Measurements from ENCODE around the gene GSC. TPM values are rescaled to one million over a fixed set of nuclear protein-coding genes. Genes with fewer than 3 reads are reported as not detected.

The GSC gene
- total RNA-seq, 1 donor from 2014 or later, result not detected

DNA sequence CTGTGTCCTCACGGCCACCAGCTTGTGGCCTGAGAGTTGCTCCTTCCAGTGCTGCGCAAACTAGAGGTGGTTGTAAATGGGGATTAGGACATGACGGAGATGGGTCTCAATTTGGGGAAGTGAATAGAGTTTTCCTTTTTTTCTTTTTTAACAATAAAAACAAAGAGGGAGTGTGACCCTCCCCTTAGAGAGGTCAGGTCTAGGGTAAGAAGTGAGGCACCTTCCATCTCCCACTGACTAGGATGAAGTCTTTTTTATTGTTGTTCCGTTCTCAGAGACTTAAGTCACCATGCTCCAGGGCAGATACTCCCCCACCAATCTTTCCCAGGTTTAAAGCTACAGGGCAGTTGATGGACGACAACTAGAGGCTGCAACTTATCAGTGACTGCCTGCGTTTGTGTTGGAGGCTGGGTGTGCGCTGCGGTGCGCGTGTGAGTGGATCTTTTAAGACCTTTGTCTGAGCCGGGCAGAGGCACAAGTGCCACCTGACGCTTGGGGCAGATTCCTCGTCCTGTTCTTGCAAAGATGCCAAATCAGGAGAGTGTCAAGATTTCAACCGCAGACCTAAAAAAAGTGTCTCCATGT, 2.1 kb upstream of the GSC start:
- no peak for DNase-seq (ENCODE audit: low read depth)
- TF ChIP-seq, protein P1, sequence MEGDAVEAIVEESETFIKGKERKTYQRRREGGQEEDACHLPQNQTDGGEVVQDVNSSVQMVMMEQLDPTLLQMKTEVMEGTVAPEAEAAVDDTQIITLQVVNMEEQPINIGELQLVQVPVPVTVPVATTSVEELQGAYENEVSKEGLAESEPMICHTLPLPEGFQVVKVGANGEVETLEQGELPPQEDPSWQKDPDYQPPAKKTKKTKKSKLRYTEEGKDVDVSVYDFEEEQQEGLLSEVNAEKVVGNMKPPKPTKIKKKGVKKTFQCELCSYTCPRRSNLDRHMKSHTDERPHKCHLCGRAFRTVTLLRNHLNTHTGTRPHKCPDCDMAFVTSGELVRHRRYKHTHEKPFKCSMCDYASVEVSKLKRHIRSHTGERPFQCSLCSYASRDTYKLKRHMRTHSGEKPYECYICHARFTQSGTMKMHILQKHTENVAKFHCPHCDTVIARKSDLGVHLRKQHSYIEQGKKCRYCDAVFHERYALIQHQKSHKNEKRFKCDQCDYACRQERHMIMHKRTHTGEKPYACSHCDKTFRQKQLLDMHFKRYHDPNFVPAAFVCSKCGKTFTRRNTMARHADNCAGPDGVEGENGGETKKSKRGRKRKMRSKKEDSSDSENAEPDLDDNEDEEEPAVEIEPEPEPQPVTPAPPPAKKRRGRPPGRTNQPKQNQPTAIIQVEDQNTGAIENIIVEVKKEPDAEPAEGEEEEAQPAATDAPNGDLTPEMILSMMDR (conservative IDR thresholded peaks at IDR 0.05; ENCODE audit: low read depth, low read length), result no peak
- H3K4me3 ChIP-seq (ENCODE audit: low read depth, low read length), result no peak overlapping the region

GRCh38 chr14:94771158-94771905, 1.4 kb upstream of the GSC start:
- TF ChIP-seq, protein P1 (conservative IDR thresholded peaks at IDR 0.05; ENCODE audit: low read depth, low read length), result no peak
- no peak for DNase-seq (ENCODE audit: low read depth)
- H3K4me3 ChIP-seq (ENCODE audit: low read depth, low read length), result no peak overlapping the region

DNA sequence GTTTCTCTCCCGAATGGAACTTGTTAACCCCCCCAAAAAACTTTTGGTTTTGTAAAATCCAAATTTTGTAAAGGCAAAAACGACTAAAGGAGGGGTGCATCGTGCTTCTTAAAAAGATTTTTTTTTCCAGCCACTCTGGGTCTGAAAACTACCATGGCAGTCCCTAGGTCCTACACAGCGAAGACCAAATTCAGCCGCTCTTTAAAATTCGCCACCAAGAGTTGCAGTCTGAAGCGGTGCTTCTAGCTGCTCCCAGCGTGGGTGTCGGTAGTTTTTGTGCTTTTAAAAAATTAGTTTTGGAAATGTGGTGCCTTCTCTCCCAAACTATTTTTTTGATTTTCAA, 873 bp upstream of the GSC start:
- no peak for DNase-seq (ENCODE audit: low read depth)
- TF ChIP-seq, protein P1 (conservative IDR thresholded peaks at IDR 0.05; ENCODE audit: low read depth, low read length), result no peak
- H3K4me3 ChIP-seq (ENCODE audit: low read depth, low read length), result no peak overlapping the region

DNA sequence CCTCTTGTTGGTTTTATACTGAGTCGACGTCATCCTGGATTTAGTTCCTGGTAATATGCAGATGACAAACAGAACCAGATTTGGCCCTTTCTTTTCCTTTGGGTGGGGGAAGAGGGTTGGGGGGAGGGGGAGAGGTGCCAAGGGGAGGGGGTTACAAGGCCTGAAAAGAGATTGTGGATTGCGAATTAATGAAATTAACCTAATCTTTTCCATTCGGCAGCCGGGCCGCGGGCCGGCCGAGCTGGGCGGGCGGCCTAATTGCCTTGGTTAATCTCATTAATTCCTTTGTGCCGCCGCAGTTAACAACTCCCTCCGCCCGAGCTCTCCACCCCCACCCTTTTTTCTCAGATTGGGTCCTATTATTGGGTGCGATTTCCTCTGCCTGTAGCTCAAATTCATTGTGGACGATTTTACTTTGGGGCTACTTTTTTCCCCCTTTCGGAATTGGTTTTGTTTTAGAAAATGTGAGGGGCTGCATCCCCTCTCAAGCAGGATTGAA, 387 bp upstream of the GSC start:
- H3K4me3 ChIP-seq (ENCODE audit: low read depth, low read length), result peak overlapping the region; percentile 31
- no peak for DNase-seq (ENCODE audit: low read depth)
- TF ChIP-seq, protein P1 (conservative IDR thresholded peaks at IDR 0.05; ENCODE audit: low read depth, low read length), result no peak

DNA sequence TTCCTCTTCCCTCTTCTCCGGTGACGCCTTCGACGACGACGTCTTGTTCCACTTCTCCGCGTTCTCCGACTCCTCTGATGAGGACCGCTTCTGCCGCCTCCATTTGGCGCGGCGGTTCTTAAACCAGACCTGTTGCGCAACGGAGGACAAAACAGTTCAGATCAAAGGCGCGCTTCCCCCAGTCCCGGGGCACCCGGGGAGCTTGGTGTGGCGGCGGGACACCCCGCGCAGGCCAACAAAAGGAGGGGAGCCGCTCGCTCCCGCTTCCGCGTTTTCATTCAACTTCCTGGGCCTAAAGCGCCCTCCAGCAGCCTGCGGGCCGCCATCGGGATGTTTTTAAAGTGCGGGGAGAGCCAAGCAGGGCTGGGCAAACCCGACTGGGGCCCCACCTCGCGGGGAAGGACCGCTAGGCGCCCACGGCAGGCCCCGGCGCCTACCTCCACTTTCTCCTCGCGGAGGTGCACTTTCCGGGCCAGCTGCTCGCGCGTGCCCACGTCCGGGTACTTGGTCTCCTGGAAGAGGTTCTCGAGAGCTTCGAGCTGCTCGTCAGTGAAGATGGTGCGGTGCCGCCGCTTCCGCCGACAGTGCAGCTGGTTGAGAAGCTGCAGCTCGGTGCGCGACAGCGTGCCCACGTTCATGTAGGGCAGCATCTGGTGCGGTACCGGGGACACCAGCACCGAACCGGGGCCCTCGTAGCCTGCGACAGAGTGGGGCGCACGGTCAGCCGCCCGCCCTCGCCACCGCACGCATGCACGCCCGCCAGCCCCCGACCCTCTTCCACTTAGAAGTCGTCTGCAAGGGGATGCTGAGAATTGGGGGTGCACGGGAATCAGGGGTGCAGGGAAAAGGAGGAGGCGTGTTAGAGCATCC, 1.2 kb downstream of the GSC start:
- TF ChIP-seq, protein P1 (conservative IDR thresholded peaks at IDR 0.05; ENCODE audit: low read depth, low read length), result no peak
- H3K4me3 ChIP-seq (ENCODE audit: low read depth, low read length), result peak overlapping the region; percentile 21
- DNase-seq (ENCODE audit: low read depth), result no peak

- TF ChIP-seq, protein P1 (conservative IDR thresholded peaks at IDR 0.05; ENCODE audit: low read depth, low read length), result no peak
- DNase-seq (ENCODE audit: low read depth), result no peak
- no peak overlapping the region for H3K4me3 ChIP-seq (ENCODE audit: low read depth, low read length)
These were observed 1.8 kb downstream of the GSC start for GRCh38 chr14:94768141-94768520.

Data from epithelial cell of proximal tubule (primary cell).